Fibroblast of the conjunctiva (primary cell): ENCODE data around the gene CABP1.
A peak's percentile ranks its signal among the peaks of the same experiment; 100 is the strongest.

Experiments
- DNase-seq: peaks from one replicate; pipeline ENCODE4 v3.0.0-alpha.2; 2010; ENCODE audit warnings: low read depth

CABP1 gene

GRCh38 chr12:120693848-120694247, 53.4 kb downstream of the CABP1 start:
- DNase-seq = no peak

- no peak for DNase-seq
Measured at GRCh38 chr12:120696626-120697025, 56.2 kb downstream of the CABP1 start.

GRCh38 chr12:120697344-120697743, 56.9 kb downstream of the CABP1 start:
- no peak for DNase-seq

DNA sequence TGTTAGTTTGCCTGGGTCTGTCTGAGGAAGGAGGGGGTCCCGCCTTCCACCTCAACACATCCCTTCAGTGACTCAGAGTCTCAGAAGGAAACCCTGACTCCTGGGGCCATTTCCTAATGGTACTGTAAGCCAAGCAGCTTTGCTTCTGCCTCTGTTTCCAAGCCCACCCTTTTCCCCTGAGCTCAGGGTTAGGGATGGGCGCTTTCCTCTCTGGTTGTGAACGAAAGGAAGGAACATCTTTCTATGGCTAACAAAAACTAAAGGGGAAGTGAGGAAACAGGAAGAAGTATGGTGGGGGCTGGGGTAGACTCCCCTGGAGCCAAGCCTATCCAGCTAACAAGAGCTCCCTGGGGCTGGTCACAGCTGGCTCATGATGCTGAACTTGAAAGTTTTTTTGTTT, 58.2 kb downstream of the CABP1 start:
- DNase-seq = no peak

DNA sequence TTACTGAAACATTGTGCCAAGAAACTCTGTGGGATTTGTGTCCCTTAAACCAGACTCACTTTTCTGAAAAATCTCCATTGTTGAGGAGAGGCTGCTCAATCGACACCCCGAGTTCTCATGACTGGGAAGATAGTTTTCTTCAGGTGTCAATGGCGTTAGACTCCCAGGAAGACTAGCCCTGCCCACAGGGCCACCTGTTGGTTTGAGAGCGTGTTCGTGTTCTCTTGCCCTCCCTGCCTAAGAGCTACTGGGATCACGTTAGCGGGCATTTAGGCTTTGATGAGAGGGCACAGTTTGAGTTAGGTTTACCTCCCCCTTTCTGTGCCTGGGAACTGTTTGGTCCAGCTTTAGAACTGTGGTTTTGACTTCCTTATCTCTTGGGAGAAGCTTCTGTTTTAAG, 59.1 kb downstream of the CABP1 start:
- no peak for DNase-seq

GRCh38 chr12:120700886-120701285, 60.5 kb downstream of the CABP1 start:
- no peak for DNase-seq

DNA sequence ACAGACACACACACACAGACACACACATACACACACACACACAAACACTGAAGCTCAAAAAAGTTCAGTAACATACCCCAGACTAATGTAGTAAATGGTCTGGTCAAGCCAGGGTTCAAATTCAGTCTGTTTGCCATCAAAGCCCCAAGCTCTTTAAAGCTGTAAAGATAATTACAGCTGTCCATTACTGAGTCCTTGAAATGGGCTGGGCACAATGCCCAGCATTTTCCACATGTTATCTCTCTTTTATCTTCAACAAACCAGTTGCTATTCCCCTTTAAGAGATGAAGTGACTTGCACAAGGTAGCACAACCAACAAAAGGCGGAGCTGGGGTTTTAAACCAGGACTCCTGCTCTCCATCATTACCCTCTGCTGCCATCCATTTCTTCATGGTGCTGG, 62.2 kb downstream of the CABP1 start:
- no peak for DNase-seq

DNA sequence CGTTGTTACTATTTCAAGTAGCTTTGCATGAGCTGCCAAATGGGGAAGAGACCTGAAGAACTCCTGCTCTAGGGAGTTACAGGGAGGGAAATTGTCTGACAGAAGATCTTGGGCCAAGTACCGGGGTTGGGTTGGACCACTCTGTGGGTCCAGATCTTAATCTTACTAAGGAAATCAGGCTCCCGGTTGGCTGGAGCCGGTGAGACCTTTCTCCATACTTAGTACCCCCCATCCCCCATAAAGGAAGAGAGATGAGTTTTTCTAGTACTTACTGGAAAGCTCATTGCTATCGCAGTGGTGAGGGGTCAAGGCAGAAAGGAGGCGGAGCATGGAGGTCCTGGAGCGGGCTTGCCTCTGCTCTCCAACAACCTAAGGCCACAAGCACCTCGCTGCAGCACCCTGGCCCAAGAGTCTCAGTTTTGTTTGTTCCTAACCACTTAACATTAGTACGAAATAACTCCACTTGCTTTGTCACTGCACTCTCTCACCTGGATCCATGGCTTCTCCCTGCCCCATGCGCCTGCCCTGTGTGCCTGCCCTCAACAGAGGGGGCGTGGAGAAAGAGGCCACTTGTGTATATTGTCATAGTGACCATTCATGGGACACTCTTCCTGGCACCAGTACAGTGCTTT, 63.0 kb downstream of the CABP1 start:
- DNase-seq = no peak

DNA sequence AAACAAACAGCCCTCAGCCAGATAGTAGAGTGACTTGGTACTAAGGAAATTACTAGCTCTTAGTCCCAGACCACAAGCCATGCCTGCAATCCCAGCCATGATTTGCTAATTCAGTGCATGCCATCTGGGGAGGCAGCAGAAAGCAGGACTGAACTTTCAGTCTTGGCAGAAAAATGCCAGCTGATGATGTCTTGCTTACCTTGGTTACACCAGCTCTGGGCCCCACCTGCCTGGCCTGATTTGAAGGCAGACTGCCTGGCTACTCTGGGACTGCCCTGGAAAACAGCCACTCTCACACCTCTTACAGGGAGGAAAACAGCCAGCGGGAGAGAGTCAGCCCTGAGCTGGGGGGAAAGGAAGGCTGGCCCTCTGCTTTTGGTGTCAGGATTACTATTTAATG, 65.2 kb downstream of the CABP1 start:
- no peak for DNase-seq

- DNase-seq = no peak
Measured at GRCh38 chr12:120706029-120706428, 65.6 kb downstream of the CABP1 start.

GRCh38 chr12:120708651-120709050, 68.2 kb downstream of the CABP1 start:
- DNase-seq = no peak

GRCh38 chr12:120710031-120710804, 69.8 kb downstream of the CABP1 start, which contains the start of gene UNC119B:
UNC119B (plus strand) TSS chr12:120710458; CDS start chr12:120710475, 17 bp downstream.
- DNase-seq = no peak

- DNase-seq = no peak
Measured at GRCh38 chr12:120710805-120711296, 70.4 kb downstream of the CABP1 start.

DNA sequence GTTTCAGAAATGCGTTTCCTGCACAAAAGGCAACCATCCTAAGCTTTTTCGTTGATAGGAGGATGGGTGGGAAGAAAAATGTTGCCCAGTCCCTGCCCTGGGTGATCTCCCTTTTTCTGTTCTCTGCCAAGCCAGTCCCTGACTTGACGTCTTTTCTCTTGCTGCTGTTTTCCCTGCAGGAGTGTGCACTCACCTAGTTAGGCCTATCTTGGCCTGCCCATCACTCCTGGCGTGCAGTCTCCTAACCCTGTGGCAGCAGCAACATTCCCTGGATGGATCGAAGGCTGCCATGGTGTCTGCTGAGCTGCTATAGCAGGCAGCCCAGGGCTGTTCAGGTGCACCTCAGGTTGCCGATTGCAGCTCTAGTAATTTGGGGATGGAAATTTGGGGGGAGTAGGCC, 71.0 kb downstream of the CABP1 start:
- DNase-seq = no peak

GRCh38 chr12:120712610-120713009, 72.2 kb downstream of the CABP1 start:
- DNase-seq = no peak

DNA sequence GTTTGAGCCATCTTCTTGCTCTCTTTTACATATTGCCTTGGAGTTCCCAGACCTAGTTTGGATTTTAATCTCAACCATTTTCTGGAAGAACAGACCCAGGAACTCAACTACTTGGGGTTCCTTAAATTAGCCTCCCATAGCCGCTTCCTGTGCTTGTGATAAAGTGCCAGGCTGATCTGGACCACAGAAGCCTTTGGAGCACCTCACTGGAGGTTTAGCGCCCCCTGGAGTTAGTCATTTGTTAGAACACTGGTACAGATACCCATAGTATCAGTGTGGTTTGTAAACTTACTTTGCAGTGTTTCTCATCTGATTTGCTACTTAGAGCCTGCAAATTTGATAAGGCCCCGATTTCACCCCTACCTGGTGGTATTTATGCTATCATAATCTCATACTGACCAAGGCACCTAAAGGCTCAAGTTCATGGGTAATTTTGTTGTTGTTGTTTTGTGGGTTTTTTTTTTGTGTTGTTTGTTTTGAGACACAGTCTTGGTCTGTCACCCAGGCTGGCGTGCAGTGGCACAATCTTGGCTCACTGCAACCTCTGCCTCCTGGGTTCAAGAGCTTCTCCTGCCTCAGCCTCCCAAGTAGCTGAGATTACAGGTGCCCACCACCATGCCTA, 73.5 kb downstream of the CABP1 start:
- peak; percentile 73 for DNase-seq
